Measurements from ENCODE around the gene CFAP100.
A peak's percentile ranks its signal among the peaks of the same experiment; 100 is the strongest.

CFAP100 gene
- long read RNA-seq, donor 1 = 0 reads
- long read RNA-seq, donor 2 = 0 reads
- long read RNA-seq, donor 3 = 0 reads
- long read RNA-seq, donor 4 = 0 reads
- long read RNA-seq, donor 5 = 0 reads
- long read RNA-seq, donor 6 = 0 reads
- long read RNA-seq, donor 7 = 0 reads
- long read RNA-seq, donor 8 = 0 reads

DNA sequence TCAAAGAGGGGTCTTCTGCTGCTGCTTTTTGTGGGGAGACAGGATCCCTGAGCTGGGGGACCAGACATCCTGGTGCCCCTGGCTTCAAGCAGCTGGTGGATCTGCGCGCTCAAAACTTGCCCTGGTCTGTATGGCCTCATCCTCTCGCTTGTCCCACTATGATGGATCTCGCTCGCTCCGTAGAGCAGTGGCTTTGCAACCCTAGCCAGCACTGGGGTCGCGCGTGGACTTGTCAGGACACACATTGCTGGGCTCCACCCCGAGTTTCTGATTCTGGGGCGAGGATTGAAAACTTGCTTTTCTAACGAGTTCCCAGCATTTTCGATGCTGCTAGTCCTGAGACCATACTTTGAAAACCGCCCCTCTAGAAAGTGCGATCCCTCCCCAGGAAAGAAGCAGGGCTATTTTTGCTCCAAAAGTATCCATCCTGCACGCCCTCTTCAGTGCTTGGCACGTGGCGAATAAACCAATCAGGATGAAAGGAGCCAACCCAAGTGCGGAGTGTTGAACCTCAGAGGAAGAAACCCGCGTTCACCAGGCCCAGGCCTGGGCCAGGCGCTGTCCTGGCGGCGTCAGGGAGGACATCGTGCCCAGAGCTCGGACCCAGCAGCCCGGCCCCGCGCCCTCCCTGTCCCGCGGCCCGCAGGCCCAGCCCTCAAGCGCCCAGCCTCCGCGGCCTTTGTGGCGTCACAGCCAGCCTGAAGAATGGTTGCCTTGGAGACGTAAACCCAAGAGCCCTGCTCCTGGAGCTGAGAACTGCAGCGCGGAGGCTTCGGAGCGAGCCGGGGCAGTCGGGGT, at the start of gene CFAP100:
Gene CFAP100 (plus strand): TSS at position 731 of the 798 bp plus-strand sequence. CDS start 1,092 bp downstream, outside the sequence.
- DNase-seq = peak; percentile 66

DNA sequence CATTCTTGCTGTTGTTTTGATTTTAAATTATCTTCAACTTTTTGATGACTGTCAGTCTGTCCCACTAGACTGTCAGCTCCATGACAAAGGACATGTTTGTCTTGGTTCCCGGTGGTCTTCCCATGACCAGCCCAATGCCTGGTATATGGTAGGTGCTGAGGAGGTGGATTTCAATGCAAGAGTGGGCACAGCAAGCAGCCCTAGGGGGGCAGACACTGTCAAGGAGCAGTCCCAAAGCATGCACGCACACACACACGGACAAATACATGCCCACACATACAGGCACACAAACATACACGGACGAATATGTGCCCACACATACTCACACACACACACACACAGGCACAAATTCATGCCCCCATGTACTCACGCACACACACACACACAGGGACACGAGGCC, 49.5 kb upstream of the CFAP100 start:
- DNase-seq = no peak

DNA sequence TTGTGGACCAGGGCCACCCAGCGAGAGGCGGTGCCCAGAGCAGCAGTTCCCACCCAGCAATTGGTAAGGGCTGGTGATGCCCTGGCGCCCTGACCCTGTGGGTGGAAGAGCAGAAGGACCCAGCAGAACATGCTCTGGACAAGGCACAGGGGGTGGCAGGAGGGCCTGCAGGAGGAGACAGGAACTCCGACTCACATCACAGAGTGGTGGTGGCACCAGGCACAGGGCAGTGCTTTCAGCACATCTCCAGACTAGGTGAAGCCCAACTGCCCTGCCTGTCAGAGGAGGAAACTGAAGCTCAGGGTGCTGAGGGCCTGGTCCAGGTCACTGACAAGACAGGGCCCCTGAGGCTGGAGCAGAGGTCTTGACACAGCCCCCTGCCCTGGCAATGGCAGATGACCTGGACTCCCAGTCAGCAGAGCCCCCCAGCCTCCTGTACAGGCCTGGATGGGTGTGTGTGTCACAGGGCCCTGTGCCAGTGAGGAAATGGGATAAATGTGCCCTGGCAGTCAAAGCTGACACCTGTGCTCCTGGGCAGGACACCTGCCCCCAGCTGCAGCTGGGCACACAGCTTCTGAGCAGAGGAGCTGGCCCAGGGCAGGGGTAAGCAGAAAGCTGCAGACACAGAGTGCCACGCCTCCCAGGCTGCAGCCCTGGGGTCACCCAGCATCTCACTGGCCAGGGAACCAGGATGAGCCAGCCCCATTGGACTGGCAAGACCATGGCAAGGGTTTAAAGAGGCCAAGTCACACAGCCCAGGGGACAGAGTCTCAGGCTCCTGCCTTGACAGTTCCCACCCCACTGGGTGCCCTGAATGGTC, 48.9 kb upstream of the CFAP100 start:
- DNase-seq = no peak

DNA sequence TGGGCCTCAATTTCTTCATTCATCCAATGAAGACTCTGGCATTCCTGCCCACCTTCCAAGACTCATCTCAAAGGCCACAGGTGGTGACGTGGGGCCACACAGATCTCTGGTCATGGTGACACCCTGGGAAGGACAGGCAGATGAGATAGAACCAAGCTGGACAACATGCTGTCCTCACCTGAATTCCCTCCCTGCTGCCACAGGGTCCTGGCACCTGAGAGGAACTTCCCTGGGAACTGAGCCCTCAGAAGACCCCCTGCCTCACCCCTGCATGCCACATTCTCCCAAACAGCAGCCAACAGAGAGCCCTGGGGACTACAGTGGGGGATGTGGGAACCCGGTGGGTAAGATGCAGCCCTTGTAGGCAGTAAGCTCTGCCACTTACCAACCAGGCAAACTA, 48.2 kb upstream of the CFAP100 start:
- no peak for DNase-seq

DNA sequence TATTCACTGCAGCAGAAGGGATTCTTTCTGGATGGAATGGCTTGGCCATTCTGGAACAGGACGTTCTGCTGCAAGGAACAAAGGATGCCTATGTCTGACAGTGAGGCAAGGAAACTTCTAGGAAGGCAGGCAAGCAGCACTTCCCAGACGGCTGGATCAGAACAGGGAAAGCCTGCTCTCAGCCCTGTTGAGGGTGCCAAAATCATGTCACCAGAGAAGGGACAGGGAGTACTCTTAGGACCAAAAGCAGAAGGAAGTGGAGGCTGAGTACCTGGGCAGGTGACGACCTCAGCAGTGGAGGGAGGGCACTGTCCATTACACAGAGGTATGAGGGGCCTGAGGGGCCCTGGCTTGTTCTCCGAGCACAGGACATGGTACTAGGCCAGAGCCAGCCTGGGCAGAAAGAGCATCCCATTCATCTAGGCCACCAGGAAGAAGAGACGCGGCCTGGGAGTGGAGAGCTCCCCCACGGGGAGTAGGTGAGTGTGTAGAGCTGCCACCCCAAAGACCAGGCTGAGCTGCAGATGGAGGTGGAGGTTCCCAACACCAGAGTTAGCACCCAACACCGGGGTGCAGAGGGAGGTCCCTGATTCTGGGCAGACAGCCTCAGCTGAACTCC, 47.1 kb upstream of the CFAP100 start:
- no peak for DNase-seq

DNA sequence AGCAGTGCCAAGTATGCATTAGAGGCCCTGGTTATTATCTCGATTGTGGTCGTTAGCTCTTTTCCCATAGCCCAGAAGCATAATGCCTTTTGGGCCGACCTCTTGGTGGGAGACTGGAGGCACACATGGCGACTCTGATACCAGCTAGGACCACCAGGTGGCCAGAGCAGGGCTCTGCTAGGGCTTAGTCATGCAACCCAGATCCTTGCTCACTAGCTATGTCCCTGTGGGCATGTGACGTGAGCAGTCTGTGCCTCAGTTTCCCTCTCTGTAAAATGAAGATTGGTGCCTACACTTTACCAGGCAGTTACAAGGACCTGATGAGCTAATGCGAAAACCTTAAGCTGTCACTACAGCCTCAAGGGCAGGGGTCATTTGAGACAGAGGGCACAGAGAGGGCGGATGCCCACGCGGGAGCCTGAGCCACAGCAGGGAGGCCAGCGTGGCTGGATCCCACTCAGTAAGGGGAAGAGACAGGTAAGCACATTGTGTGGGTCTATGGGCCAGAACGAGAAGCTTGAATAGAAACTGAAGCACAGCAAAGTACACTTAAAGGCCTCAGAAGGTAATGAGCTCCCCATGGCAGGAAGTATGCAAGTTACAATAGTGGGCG, 46.3 kb upstream of the CFAP100 start:
- no peak for DNase-seq

DNA sequence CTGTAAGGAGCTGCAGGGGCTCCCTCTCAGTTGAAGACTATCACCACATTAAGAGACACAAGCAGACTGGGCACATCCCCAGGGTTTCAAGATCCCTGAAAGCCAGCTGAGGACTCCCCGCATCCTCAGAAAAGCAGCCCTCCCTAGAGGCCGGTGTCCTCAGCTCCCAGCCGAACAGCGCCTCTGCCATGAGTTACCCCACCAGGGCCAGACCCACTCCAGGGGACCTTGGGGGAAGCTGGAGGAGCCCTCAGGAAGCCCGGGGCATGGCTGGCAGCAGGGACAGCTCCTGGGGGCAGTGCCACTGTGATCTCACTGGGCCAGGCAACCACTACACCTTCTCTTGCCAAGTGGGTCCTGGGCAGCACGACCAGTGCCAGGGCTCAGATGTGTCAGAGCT, 45.6 kb upstream of the CFAP100 start:
- no peak for DNase-seq

DNA sequence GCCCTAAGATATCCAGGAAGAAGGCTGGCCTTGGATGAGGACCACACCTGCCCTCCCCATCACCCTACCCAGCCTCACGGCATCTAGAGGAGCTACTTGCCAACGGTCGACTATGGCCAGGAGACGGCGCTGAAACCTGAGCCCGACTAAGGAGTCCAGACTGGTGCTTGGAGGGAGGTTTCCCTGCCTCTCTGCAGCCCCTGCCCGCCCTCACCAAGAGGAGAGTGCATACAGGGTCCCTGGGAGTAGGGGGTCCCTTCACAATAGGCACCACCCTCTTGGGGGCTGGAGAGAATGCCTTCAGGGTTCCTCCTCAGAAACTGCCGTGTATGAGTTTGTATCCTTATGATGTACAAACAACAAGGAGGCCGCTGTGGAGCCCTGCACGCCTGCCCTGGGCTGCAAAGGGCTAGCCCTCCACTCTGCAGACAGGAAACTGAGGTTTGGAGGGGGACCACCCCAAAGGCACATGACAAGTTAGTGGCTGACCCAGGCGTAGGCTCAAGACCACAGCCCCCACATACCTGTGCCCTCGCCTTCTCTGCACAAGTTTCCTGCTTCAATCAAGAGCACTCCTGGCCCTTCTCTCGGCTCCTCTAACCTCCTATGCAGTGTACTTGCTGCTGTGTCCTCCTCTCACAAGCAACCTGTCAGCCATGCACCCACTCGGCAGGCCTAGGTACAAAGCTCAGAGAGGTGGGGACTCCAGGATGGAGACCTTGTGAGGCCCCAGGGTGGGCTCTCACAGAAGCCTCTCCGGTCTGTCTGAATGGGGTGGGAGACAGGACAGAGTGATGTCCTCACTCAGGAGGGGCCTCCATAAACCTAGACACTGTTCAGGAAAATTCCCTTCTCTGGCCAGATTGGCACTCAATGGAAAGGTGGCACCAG, 44.9 kb upstream of the CFAP100 start:
- DNase-seq = no peak

DNA sequence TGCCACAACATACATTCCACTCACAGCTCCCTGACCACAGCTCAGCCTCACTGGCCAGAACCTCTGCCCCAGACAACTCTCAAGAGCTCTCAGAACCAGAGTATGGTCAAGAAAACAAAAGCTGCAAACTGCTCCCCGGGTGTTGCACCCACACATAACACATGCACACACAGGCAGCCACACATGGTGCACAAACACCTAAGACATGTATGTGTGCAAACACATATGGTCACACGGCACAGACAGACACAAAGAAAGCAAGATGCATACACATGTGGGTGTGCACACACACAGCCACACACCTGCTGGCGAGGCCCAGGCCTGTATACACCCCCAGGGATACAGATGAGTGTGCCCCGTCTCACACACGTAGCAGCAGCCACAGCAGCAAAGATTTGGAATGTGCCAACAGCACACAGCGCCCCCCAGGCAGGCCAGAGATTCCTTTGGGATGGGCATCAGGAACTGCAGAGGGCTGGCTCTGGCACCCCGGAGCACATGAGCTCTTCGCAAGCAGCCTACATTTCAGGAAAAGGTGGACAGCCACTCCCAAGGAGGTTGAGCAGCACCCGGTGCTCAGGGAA, 44.1 kb upstream of the CFAP100 start:
- DNase-seq = no peak

DNA sequence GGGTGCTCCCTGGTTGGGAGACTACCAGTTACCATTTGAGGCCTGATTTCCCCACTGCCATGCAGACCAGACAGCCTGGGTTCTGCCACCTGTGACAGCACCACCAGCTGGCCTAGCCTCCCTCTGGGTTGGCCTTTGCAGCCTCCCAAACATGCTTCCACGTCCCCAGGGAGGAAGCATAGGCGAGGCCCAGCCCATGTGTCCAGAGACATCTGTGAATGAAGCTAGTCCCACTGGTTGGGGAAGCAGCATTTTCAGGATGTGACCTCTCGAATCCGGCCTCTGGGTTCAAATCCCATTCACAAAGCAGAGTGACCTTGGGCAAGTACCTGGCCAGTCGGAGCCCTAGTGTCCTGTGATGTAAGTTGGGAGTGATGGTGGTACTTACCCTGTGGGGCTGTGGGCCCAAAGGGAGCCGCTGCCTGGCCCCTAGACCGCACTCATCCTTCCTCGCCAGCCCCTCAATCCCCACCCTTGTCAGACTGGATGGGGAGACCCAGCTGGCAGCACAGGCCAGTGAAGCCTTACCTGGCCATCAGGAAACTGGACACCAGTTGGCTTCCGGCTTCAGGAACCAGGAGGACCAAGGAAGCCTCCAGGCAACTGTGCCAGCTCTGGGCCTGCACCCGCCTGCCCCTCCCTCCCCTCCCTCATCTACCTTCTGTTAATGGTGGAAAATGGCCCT, 43.5 kb upstream of the CFAP100 start:
- no peak for DNase-seq

DNA sequence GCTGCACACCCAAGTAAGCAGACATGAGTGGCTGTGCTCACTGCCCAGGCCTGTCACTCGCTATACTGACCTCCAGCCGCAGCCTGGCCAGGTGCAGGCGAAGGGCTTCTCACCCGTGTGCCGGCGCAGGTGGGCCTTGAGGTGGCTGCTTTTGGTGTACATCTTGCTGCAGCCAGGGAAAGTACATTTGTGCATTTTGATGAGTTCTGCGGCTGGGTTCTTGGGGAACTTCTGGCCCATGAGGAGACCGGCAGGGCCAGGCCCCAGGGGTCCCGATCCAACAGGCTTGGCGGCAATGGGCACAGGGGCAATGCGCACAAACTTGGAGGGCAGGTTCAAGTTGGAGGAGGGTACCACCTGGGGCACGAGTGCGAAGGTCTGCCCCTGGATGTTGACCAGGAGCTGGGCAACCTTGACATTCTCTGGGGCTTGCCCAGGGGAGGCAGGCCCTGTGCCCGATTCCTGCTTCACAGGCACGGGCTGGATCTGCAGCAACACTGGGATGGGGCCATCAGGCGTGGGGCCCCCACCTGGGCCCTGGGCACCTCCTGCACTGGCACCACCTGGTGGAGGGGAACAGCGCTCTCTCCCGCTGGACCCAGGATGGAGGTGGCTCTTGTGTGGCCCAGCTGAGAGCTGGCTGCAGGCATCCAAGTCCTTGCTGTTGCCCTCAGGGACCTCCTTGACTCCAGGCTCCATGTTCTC, 42.8 kb upstream of the CFAP100 start:
- DNase-seq = no peak

DNA sequence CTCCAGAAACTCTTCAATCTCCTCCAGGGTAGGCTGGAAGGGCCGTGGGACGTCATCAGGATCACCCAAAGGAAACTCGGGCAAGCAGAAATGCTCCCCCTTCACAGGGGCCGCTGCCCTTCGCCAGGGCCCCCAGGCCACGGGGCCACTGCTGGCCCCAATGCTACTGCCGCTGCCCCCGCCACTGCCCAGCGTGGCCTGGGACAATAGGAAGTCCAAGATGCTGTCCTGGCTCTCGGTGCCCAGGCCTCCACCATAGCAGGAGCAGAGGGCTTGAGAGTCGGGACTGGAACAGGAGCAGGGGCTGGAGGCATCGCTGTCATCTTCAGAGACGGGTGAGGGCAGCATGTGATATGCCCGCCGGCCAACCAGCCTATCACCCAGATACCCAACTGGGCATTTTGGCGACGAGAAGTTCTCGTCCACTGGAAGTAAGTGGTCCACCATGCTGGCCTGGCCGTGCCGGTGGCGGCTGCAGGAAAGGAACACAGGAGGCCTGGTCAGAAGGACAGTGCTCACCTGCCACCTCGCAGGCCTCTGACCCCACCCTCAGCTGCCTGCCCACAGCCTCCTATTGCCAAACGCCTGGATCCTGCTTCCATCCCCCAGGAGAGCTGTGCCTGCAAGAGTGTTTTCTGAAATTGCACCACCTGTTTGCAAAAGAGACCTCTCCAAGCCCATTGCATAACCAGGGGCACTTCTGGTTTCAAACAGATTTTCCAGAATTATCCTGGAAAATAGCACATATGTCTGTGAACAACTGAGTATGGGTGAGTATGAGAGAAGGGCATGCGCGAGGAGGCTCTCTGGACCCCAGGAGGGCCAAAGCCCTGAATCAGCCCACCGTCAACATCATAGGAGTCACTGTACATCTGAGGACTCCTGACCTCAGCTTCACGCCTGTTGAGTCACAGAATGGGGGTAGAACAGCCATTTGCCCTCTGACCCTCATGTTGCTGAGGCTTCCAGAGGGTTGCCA, 41.9 kb upstream of the CFAP100 start:
- no peak for DNase-seq

DNA sequence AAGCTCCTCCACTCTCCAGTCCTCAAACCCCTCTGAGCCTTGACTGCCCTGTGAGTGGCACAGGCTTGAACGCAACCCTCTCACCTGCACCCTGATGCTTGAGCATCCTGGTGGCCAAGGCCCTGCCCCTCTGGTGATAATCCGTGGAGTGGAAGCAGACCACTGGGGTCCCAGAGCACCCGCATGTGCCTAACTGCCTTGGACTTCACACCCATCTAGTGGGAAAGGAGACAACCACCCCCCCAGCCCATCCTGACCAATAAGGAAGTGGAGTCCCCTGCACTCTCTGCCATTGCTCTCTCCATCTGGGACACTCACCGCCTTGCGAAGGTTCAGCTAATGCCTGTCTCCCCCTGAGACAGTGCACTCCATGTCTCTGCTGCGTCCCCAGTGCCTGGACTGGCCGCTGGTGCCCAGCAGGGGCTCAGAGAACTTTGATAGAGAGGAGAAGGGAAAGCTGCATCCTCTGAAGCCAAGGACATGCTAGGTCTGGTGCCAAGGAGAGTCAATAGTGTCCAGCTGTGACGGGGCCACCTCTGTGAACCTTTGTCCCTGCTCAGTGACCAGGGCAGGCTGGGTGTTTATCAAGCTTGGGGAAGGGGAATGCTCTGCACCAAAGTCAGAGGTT, 40.9 kb upstream of the CFAP100 start:
- no peak for DNase-seq

DNA sequence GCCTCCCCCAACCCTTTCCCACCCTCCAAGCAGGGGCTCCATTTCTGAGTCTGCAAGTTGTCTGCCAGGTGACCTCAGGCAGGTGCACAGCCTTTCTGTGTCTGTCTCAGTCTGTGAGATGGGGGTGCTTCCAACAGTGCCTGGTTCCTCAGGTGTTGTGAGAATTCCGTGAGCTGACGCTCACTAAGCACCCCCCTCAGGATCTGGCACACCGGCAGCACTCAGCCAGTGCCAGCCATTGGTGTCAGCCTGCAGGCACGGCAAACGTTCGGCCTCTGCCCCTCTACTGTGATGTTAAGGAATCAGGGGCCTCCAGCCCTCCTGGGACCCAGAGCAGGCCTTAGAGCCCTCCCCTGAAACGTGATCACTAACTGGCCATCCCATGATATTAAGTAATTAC, 39.9 kb upstream of the CFAP100 start:
- no peak for DNase-seq

DNA sequence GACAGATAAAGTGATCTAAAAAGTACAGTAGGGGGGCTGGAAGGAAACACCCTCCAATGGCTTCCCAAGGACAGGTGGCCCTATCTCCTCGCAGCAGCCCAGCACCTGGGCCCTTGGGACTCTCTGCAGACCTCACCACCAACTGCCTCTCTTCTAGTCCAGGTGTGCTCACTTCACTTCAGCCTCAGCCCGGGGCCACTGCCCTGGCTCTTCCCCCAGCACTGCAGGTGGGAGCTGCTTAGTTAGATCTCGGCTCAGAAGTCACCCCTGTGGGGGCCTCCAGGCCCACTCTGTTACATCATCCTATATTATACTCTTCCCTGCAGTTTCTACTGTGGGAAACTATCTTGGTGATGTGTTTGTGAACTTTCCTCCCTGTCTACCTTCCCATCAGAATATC, 39.5 kb upstream of the CFAP100 start:
- DNase-seq = no peak

DNA sequence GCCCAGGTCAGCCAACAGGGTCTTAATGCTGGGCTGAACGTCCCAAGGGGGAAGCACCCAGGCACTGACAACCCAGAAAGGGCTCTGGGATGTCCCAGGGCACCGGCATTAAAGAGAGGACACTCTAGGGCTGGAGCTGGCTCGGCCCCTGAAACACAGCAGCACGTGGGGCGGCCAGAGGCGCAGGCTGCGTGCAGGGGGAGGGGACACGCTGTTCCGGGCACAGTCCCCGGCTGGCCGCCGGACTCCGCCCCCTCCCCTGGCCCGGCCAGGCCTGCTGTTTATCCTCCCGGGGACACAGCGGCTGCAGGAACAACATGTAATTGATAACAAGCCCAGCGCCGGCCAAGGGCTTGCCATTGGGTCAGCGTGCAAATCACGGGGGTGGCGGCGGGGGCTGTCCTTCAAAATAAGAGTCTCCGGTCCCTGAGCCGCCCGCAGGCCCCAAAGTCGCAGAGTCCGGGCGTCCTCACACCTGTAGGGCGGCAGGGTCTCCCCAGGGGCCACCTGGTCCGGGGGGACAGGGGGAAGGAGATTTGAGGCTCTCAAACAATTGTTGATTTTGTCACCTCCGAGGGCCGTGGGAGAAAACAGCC, 38.8 kb upstream of the CFAP100 start:
- peak; percentile 78 for DNase-seq
